ENCODE measurements around the gene UBE3B.

DNA sequence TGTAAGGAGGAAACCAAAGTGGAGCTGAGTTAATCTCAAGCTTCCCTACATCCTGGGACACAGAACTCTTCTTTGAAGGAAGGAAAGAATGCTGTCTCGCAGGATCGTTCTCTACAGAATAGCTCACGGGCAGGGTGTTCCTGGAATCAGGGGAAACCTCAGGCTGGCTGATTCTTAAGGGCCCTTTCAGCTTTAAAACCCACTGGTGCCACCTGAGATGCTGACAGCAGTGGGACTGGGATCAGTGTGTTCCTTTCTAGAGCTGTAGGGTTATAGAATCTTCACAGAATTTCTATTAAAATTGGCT is 47.8 kb downstream of the UBE3B start:
- TF ChIP-seq, protein P1, sequence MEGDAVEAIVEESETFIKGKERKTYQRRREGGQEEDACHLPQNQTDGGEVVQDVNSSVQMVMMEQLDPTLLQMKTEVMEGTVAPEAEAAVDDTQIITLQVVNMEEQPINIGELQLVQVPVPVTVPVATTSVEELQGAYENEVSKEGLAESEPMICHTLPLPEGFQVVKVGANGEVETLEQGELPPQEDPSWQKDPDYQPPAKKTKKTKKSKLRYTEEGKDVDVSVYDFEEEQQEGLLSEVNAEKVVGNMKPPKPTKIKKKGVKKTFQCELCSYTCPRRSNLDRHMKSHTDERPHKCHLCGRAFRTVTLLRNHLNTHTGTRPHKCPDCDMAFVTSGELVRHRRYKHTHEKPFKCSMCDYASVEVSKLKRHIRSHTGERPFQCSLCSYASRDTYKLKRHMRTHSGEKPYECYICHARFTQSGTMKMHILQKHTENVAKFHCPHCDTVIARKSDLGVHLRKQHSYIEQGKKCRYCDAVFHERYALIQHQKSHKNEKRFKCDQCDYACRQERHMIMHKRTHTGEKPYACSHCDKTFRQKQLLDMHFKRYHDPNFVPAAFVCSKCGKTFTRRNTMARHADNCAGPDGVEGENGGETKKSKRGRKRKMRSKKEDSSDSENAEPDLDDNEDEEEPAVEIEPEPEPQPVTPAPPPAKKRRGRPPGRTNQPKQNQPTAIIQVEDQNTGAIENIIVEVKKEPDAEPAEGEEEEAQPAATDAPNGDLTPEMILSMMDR (IDR thresholded peaks at IDR 0.05), result no peak
- no peak for TF ChIP-seq POLR2A (IDR thresholded peaks at IDR 0.05)
